ENCODE data around the gene MYB.

MYB gene

GRCh38 chr6:135251498-135252441 is 70.7 kb downstream of the MYB start:
- DNase-seq (ENCODE audit: low read depth), result no peak

- no peak for DNase-seq (ENCODE audit: low read depth)
Observed at GRCh38 chr6:135254471-135254870, 73.4 kb downstream of the MYB start.

- no peak for DNase-seq (ENCODE audit: low read depth)
Observed at GRCh38 chr6:135256866-135257265, 75.8 kb downstream of the MYB start.

GRCh38 chr6:135257631-135258405 is 76.7 kb downstream of the MYB start:
- DNase-seq (ENCODE audit: low read depth), result no peak

GRCh38 chr6:135258970-135259369 is 77.9 kb downstream of the MYB start:
- no peak for DNase-seq (ENCODE audit: low read depth)

- DNase-seq (ENCODE audit: low read depth), result no peak
Observed at GRCh38 chr6:135260612-135261011, 79.5 kb downstream of the MYB start.

- no peak for DNase-seq (ENCODE audit: low read depth)
Observed at GRCh38 chr6:135261872-135262725, 81.0 kb downstream of the MYB start.

- DNase-seq (ENCODE audit: low read depth), result no peak
Observed at GRCh38 chr6:135265278-135265677, 84.2 kb downstream of the MYB start.

- no peak for DNase-seq (ENCODE audit: low read depth)
Observed at GRCh38 chr6:135266675-135267074, 85.6 kb downstream of the MYB start.

GRCh38 chr6:135267085-135267484 is 86.0 kb downstream of the MYB start:
- no peak for DNase-seq (ENCODE audit: low read depth)

GRCh38 chr6:135268263-135268662 is 87.2 kb downstream of the MYB start:
- DNase-seq (ENCODE audit: low read depth), result no peak

- DNase-seq (ENCODE audit: low read depth), result no peak
Observed at GRCh38 chr6:135268740-135269139, 87.6 kb downstream of the MYB start.

Data from GM04504 (cell line).